Measurements from ENCODE around the gene LBH. TPM values are rescaled to one million over a fixed set of nuclear protein-coding genes. Genes with fewer than 3 reads are reported as not detected.
A peak's percentile ranks its signal among the peaks of the same experiment; 100 is the strongest.

Gene LBH
- total RNA-seq, 1 donor from 2014 or later = 74.7 TPM

- H3K9me3 Mint-ChIP-seq (ENCODE audit: unreplicated experiment) = no peaks in the 10 kb centered on the region
- H3K27me3 Mint-ChIP-seq (ENCODE audit: unreplicated experiment) = peaks cover 13% of the 10 kb centered on the region
- no peaks in the 10 kb centered on the region for H3K36me3 Mint-ChIP-seq (ENCODE audit: unreplicated experiment)
- DNase-seq (ENCODE audit: extremely low spot score, unreplicated experiment) = no peak
- H3K4me3 Mint-ChIP-seq (ENCODE audit: unreplicated experiment) = no peak overlapping the region
- H3K27ac Mint-ChIP-seq (ENCODE audit: unreplicated experiment) = no peak overlapping the region
- no peak for TF ChIP-seq CTCF (IDR thresholded peaks at IDR 0.05)
- H3K4me1 Mint-ChIP-seq (ENCODE audit: unreplicated experiment) = peaks cover 9% of the 10 kb centered on the region
These were observed 25.9 kb upstream of the LBH start for GRCh38 chr2:30205456-30205855.

GRCh38 chr2:30206461-30207430, 24.6 kb upstream of the LBH start:
- Mint-ChIP-seq H3K36me3 (ENCODE audit: unreplicated experiment) (no peaks in the 10 kb centered on the region), H3K27me3 (ENCODE audit: unreplicated experiment) (peaks cover 13% of the 10 kb centered on the region), H3K9me3 (ENCODE audit: unreplicated experiment) (no peaks in the 10 kb centered on the region), H3K4me1 (ENCODE audit: unreplicated experiment) (peaks cover 9% of the 10 kb centered on the region), H3K27ac (ENCODE audit: unreplicated experiment) (no peak overlapping the region), H3K4me3 (ENCODE audit: unreplicated experiment) (no peak overlapping the region)
- no peak for DNase-seq (ENCODE audit: extremely low spot score, unreplicated experiment)
- TF ChIP-seq CTCF (IDR thresholded peaks at IDR 0.05) = no peak

DNA sequence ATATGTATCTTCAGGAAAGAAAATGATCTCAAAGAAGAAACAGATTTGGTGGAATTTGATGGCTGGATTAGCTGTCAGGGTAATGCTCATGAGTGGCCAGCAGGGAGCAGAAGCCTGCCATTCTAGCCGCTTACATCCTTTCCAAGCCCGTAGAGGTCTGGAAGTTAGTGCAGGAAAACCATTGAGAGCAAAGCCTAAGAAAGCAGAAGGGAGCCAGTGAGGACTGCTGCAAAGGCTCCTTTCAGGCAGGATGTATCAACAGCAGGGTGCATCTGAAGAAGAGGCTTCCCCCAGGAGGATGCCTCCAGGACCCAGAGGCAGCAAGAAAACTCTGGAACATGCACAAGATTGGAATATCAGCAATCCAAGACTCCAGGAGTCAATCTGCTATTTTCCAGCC, 22.9 kb upstream of the LBH start:
- peak; percentile 90 for DNase-seq (ENCODE audit: extremely low spot score, unreplicated experiment)
- peaks cover 11% of the 10 kb centered on the region for H3K27me3 Mint-ChIP-seq (ENCODE audit: unreplicated experiment)
- no peak overlapping the region for H3K4me3 Mint-ChIP-seq (ENCODE audit: unreplicated experiment)

DNA sequence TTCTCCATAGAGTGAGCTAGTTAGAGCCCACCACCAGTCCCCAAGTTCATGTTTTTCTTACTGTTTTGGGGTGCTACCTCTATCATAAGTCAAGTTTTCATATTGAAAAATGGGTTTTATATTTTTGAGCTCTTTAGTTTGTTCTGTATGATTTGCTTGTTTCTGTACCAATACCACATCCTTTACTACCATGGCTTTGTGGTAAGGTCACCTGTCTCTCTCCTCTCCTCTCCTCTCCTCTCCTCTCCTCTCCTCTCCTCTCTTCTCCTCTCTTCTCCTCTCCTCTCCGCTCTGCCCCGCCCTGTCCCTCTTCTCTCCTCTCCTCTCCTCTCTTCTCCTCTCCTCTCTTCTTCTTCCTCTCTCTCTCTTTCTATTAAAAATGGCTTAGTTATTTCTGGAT, 22.1 kb upstream of the LBH start:
- Mint-ChIP-seq H3K27me3 (ENCODE audit: unreplicated experiment) (peaks cover 11% of the 10 kb centered on the region), H3K27ac (ENCODE audit: unreplicated experiment) (no peak overlapping the region)

More for the DNA sequence above, 22.9 kb upstream of the LBH start:
- no peaks in the 10 kb centered on the region for H3K9me3 Mint-ChIP-seq (ENCODE audit: unreplicated experiment)
- H3K36me3 Mint-ChIP-seq (ENCODE audit: unreplicated experiment) = no peaks in the 10 kb centered on the region
- TF ChIP-seq CTCF (IDR thresholded peaks at IDR 0.05) = peak; percentile 94
- H3K27ac Mint-ChIP-seq (ENCODE audit: unreplicated experiment) = no peak overlapping the region
- peaks cover 9% of the 10 kb centered on the region for H3K4me1 Mint-ChIP-seq (ENCODE audit: unreplicated experiment)

More for the DNA sequence above, 22.1 kb upstream of the LBH start:
- no peak overlapping the region for H3K4me3 Mint-ChIP-seq (ENCODE audit: unreplicated experiment)
- H3K36me3 Mint-ChIP-seq (ENCODE audit: unreplicated experiment) = no peaks in the 10 kb centered on the region
- no peaks in the 10 kb centered on the region for H3K9me3 Mint-ChIP-seq (ENCODE audit: unreplicated experiment)
- peaks cover 9% of the 10 kb centered on the region for H3K4me1 Mint-ChIP-seq (ENCODE audit: unreplicated experiment)
- TF ChIP-seq CTCF (IDR thresholded peaks at IDR 0.05) = no peak
- DNase-seq (ENCODE audit: extremely low spot score, unreplicated experiment) = no peak

All from osteocyte (in vitro differentiated cells).